Ovary (tissue), 3 donors: ENCODE data around the gene CLIC1.

Source experiments
- CTCF ChIP-seq, 3 donors: fragments of 450-650 bp in 2 of 3; fragments of 200-600 bp in 1 of 3; IDR thresholded peaks; one replicate each; pipeline versions ENCODE4 v1.5.1 to v1.8.0; 2016 to 2022; ENCODE audit warnings: antibody characterized with exemption in 3 of 3, mild to moderate bottlenecking in 1 of 3
- POLR2A ChIP-seq: fragments of 450-650 bp; IDR thresholded peaks from one replicate; pipeline ENCODE4 v1.6.1; 2017; ENCODE audit warnings: antibody characterized with exemption, mild to moderate bottlenecking, moderate library complexity
- donor health status: DM: no; HTN: no; CAD: no.

- TF ChIP-seq CTCF (IDR thresholded peaks at IDR 0.05) (no peak), POLR2A (no peak)
Measured at GRCh38 chr6:31764198-31764597, 27.9 kb upstream of the CLIC1 start.
